Fibroblast of lung (primary cell): Measurements from ENCODE around the gene ZIC1.

Source experiments
- CTCF ChIP-seq, 2 donors: IDR thresholded peaks in 1 of 2; conservative IDR thresholded peaks in 1 of 2; 1 replicate in 1 of 2; 2 replicates in 1 of 2; pipeline ENCODE4 v1.5.1; 2011 to 2012; ENCODE audit warnings: low read length in 2 of 2, control low read depth in 1 of 2, inconsistent platforms in 1 of 2, low read depth in 1 of 2, mild to moderate bottlenecking in 1 of 2
- EZH2 ChIP-seq: IDR thresholded peaks from 2 replicates; pipeline ENCODE4 v1.5.1; 2012; ENCODE audit warnings: low read length, control low read depth, mild to moderate bottlenecking; ENCODE audit errors: missing control alignments

- TF ChIP-seq CTCF (conservative IDR thresholded peaks at IDR 0.05 in 1 of 2, IDR thresholded peaks at IDR 0.05 in 1 of 2; ENCODE audit: low read depth in 1 of 2, low read length in 2 of 2), result no peak
- peak; percentile 62 for TF ChIP-seq EZH2
Measured at GRCh38 chr3:147387885-147388699, 21.1 kb upstream of the ZIC1 start.
